ENCODE measurements around the gene SOCS1. TPM values are rescaled to one million over a fixed set of nuclear protein-coding genes. Genes with fewer than 3 reads are reported as not detected.

SOCS1 gene, protein sequence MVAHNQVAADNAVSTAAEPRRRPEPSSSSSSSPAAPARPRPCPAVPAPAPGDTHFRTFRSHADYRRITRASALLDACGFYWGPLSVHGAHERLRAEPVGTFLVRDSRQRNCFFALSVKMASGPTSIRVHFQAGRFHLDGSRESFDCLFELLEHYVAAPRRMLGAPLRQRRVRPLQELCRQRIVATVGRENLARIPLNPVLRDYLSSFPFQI
- total RNA-seq, result 1.5 and 2.1 TPM in 2 replicates

DNA sequence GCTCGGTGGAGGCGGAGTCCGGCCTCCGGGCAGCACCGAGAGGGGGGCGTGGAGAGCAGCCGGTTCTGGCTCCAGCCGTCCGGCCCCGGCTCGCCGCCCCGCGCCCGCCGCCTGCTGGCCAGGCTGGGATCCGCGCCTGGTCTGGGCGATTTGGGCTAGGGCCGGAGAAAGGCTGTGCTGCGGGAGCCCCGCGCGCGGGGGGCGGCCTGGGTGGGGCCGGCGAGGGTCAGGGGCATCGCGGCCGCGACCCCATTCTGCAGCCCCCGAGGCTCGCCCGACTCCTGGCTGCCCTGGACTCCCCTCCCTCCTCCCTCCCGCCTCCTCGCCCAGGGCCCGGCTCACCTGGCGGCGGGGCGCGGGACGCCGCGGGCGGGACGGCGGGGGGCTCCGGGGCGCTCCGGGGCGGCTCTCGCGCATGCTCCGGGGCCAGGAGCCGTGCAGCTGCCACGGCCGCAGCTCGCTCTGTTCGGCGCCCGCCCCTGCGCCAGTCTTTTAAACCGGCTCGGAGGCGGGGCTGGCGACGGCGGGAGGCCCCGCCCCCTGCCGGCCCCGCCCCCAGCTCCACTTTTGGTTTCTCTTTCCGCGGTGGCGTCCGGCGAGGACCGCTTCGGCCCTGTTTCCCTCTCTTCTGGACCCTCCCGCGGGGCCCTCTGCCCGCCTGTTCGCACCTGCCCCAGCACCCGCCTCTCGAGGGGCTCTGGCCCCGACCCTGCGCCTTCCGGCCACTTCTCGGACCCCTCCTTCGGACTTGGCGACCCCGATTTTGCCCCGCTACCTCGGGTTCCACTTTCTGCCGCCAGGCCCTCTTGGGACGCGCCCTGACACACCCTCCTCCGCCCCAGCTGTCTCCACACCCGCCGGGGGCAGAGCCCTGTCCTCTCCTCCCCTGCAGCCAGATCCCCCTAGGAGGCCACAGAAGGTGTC, at the start of gene SOCS1:
Gene SOCS1, minus strand, starts transcription at position 468 of the 924 bp plus-strand sequence. CDS start 726 bp downstream, outside the sequence.

DNA sequence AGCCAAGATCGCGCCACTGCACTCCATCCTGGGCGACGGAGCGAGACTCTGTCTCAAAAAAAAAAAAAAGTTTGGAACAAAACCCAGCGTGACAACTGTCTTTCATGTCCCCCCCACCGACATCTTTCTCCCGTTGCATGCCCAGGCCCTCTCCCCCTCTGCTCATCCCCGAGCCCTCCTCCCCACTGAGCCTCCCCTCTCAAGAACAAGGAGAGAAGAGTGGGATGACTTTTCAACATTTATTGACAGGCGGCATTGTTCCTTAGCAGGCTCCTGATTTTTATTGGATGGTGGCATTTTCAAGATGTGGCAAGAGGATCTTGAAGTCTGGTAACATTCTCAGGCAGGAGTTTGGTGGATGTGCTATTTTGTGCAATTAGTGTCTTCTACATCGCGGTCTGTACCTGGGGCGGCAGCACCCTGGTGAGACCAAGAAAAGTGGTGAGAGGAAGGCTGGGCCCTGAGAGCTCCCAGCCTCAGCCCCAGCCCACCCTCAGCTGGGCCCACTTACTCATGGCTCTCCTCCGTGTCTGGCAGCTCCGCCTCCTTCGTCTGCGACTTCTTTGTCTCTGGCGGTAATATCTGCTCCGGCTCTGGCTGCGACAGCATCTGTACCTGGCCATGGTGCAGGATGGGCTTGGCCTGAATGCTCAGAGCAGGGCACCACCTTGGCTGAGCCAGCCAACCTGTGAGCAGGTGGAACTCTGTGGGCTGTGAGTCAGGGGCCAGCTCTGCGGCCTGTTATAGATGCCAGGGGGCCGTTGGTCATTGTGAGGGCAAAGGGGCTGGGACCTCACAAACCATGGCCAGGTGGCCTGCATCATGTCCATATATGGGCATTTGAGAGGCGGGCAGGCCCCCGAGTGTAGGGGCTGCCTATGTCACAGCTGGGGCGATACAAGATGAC, 24.9 kb upstream of the SOCS1 start, which contains the start of gene PRM1:
Gene PRM1, minus strand, starts transcription at position 715 of the 907 bp plus-strand sequence. Its CDS starts 92 bp downstream, at position 623.

GRCh38 chr16:11276143-11276895, 20.3 kb upstream of the SOCS1 start, which contains the start of gene PRM2:
TSS of gene PRM2 (minus strand) at chr16:11276480. CDS start at chr16:11276370, 110 bp downstream.

GRCh38 chr16:11272921-11273720, 17.1 kb upstream of the SOCS1 start, which contains the start of gene PRM3:
TSS of gene PRM3 (minus strand) at chr16:11273629. CDS start at chr16:11273595, 34 bp downstream.

DNA sequence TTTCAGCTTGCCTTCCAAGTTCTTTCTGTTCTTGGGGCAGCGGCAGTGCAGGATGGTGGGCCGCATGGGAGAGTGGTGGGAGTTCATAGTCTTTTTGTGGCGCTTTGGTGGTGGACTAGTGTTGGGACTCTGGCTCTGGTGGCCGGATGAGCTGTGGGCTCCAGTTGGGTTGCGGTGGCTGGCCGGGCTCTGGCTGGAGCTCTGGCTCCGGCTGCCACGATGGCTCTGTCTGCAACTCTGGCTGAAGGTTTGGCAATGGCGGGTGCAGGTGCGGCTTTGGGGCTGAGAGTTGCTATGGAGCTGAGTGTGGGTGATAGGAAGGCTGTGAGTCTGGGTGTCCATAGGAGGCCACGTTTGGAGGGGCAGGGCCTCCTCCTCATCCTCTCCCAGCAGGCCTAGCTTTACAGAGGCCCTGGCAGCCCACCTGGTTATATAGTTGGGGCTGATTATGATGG, 12.9 kb upstream of the SOCS1 start, which contains the start of gene TNP2:
Gene TNP2, minus strand, starts transcription at position 405 of the 455 bp plus-strand sequence. Its CDS starts 63 bp downstream, at position 342.

Other genes with a start within 250 kb of the SOCS1 start
- gene TNP2, start 13.1 kb upstream of the SOCS1 start, total RNA-seq, result not detected in 2 replicates
- not detected in 2 replicates for gene PRM3, start 17.4 kb upstream of the SOCS1 start, total RNA-seq
- gene PRM2, start 20.3 kb upstream of the SOCS1 start, total RNA-seq, result not detected in 2 replicates
- not detected in 2 replicates for gene PRM1, start 25.1 kb upstream of the SOCS1 start, total RNA-seq
- gene RMI2, start 89.3 kb upstream of the SOCS1 start, total RNA-seq, result 1.4 and 1.7 TPM in 2 replicates